PC-9 (cell line): ENCODE measurements around the gene ABHD3.

ENCODE experiments used
- EZH2 ChIP-seq: fragments of 200-600 bp; sonication (generic); IDR thresholded peaks from 2 replicates; pipeline ENCODE4 v1.8.0; 2017; ENCODE audit warnings: antibody characterized with exemption, low read depth
- TF ChIP-seq, protein P1 (sequence below): fragments of 200-600 bp; sonication (generic); conservative IDR thresholded peaks from 2 replicates; pipeline ENCODE4 v1.6.1; 2017; ENCODE audit warnings: mixed run types, antibody characterized with exemption, mild to moderate bottlenecking, moderate library complexity

DNA sequence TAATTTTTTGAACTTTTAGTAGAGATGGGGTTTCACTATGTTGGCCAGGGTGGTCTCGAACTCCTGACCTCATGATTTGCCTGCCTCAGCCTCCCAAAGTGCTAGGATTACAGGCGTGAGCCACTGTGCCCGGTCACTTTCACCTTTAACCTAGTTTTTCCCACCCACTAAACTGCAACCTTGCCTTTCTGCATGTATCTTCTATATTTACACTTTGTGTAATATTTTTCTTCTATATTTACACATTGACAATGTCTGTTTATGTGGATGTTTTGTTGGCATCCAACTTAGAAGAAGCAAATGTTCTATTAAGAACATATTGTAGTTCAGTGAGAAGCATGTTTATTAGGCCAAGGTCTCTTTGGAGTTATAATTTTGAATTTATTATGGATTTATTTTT lies 65.8 kb downstream of the ABHD3 start:
- TF ChIP-seq, protein P1, sequence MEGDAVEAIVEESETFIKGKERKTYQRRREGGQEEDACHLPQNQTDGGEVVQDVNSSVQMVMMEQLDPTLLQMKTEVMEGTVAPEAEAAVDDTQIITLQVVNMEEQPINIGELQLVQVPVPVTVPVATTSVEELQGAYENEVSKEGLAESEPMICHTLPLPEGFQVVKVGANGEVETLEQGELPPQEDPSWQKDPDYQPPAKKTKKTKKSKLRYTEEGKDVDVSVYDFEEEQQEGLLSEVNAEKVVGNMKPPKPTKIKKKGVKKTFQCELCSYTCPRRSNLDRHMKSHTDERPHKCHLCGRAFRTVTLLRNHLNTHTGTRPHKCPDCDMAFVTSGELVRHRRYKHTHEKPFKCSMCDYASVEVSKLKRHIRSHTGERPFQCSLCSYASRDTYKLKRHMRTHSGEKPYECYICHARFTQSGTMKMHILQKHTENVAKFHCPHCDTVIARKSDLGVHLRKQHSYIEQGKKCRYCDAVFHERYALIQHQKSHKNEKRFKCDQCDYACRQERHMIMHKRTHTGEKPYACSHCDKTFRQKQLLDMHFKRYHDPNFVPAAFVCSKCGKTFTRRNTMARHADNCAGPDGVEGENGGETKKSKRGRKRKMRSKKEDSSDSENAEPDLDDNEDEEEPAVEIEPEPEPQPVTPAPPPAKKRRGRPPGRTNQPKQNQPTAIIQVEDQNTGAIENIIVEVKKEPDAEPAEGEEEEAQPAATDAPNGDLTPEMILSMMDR, result no peak
- no peak for TF ChIP-seq EZH2
